ENCODE data around the gene SV2B. TPM values are rescaled to one million over a fixed set of nuclear protein-coding genes. Genes with fewer than 3 reads are reported as not detected.

SV2B gene
- polyA plus RNA-seq, 1 donor (not counting 4 experiments of a cell fraction or from before 2014, with no cell fraction given) = 0.04 TPM

DNA sequence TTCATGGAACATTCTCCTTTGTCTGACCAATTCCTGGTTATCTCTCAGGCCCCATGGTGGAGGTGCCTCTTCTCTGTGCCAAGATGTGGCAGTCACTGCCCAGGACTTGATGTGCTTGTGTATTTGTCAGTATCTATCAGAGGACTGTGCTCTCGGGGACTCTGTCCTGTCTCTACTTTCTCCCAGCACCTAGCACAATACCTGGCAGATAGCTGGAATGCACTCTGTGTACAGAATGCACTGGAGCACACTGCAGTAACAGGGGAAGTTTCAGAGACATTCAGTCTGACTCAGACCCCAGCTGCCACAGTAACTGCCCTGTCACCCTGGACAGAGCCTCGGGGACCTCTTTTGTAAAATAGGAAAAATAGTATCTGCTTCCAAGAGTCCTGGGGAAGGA is 34.6 kb upstream of the SV2B start:
- no peaks in the 10 kb centered on the region for H3K27me3 ChIP-seq (ENCODE audit: control insufficient read depth, extremely low read depth, insufficient read depth, low read length)
- H3K4me2 ChIP-seq (ENCODE audit: control insufficient read depth, extremely low read depth, insufficient read depth, low read depth, low read length) = no peak overlapping the region
- DNase-seq (ENCODE audit: low read depth, low spot score) = no peak
- dilution Hi-C loops (cut with MboI; ENCODE audit: extremely low pct_ligation_motif_present, low sequenced_read_pairs) = loop anchor here (25.0 kb wide), 1 partner anchor 197 kb away; no protein-coding TSS in a partner anchor
- no peaks in the 10 kb centered on the region for H4K20me1 ChIP-seq (ENCODE audit: control insufficient read depth, extremely low read depth, insufficient read depth, low read length)
- H3K27ac ChIP-seq (ENCODE audit: control insufficient read depth, insufficient read depth, low read length) = no peak overlapping the region
- H3K4me3 ChIP-seq (ENCODE audit: control insufficient read depth in 2 of 3, extremely low read depth in 1 of 3, insufficient read depth in 2 of 3, low read depth in 1 of 3, low read length in 3 of 3) = no peak overlapping the region
- no peak for FAIRE-seq
- no peaks in the 10 kb centered on the region for H3K36me3 ChIP-seq (ENCODE audit: control insufficient read depth in 2 of 2, extremely low read depth in 1 of 2, insufficient read depth in 2 of 2, low read length in 2 of 2)
- TF ChIP-seq, protein P1, sequence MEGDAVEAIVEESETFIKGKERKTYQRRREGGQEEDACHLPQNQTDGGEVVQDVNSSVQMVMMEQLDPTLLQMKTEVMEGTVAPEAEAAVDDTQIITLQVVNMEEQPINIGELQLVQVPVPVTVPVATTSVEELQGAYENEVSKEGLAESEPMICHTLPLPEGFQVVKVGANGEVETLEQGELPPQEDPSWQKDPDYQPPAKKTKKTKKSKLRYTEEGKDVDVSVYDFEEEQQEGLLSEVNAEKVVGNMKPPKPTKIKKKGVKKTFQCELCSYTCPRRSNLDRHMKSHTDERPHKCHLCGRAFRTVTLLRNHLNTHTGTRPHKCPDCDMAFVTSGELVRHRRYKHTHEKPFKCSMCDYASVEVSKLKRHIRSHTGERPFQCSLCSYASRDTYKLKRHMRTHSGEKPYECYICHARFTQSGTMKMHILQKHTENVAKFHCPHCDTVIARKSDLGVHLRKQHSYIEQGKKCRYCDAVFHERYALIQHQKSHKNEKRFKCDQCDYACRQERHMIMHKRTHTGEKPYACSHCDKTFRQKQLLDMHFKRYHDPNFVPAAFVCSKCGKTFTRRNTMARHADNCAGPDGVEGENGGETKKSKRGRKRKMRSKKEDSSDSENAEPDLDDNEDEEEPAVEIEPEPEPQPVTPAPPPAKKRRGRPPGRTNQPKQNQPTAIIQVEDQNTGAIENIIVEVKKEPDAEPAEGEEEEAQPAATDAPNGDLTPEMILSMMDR (optimal IDR thresholded peaks at IDR 0.05 in 1 of 3, IDR thresholded peaks at IDR 0.05 in 1 of 3, conservative IDR thresholded peaks at IDR 0.05 in 1 of 3; ENCODE audit: extremely low read depth in 1 of 3, insufficient read depth in 2 of 3, low read length in 3 of 3) = no peak
- no peak for TF ChIP-seq EZH2 (IDR thresholded peaks at IDR 0.05; ENCODE audit: low read length)
- H3K9me3 ChIP-seq (ENCODE audit: control insufficient read depth, low read depth, low read length) = no peaks in the 10 kb centered on the region
- H2AFZ ChIP-seq (ENCODE audit: control insufficient read depth, low read length) = no peak overlapping the region
- no peaks in the 10 kb centered on the region for H3K9me1 ChIP-seq (ENCODE audit: control insufficient read depth, extremely low read depth, insufficient read depth, low read length)
- H3K9ac ChIP-seq (ENCODE audit: control insufficient read depth, extremely low read depth, insufficient read depth, low read length) = no peak overlapping the region
- no peaks in the 10 kb centered on the region for H3K79me2 ChIP-seq (ENCODE audit: control insufficient read depth, insufficient read depth, low read length)
- peaks cover 3% of the 10 kb centered on the region for H3K4me1 ChIP-seq (ENCODE audit: control insufficient read depth, extremely low read depth, insufficient read depth, low read length)

DNA sequence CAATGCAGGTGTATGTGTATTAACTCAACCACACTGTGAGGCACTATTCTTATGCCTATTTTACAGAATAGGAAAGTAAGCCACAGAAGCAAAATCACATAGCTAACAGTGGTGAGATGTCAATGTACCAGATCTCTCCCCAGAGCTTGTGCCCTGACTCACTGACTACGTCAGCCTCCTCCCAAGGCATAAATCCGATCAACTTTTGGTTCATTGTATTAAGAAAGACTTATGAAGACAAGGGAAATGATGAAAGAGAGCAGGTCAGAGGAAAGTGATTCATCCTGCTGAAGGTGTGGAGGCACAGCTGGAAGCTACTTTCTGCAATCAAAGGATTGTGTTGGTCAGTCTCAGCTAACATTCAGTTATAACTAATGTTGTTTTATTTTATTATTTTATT is 33.0 kb upstream of the SV2B start:
- FAIRE-seq = no peak
- Histone ChIP-seq H3K79me2 (ENCODE audit: control insufficient read depth, insufficient read depth, low read length) (no peaks in the 10 kb centered on the region), H3K4me1 (ENCODE audit: control insufficient read depth, extremely low read depth, insufficient read depth, low read length) (peaks cover 3% of the 10 kb centered on the region), H3K4me2 (ENCODE audit: control insufficient read depth, extremely low read depth, insufficient read depth, low read depth, low read length) (no peak overlapping the region), H2AFZ (ENCODE audit: control insufficient read depth, low read length) (no peak overlapping the region), H3K9me1 (ENCODE audit: control insufficient read depth, extremely low read depth, insufficient read depth, low read length) (no peaks in the 10 kb centered on the region), H4K20me1 (ENCODE audit: control insufficient read depth, extremely low read depth, insufficient read depth, low read length) (no peaks in the 10 kb centered on the region), H3K27me3 (ENCODE audit: control insufficient read depth, extremely low read depth, insufficient read depth, low read length) (no peaks in the 10 kb centered on the region), H3K9ac (ENCODE audit: control insufficient read depth, extremely low read depth, insufficient read depth, low read length) (no peak overlapping the region), H3K27ac (ENCODE audit: control insufficient read depth, insufficient read depth, low read length) (no peak overlapping the region), H3K4me3 (ENCODE audit: control insufficient read depth in 2 of 3, extremely low read depth in 1 of 3, insufficient read depth in 2 of 3, low read depth in 1 of 3, low read length in 3 of 3) (no peak overlapping the region), H3K36me3 (ENCODE audit: control insufficient read depth in 2 of 2, extremely low read depth in 1 of 2, insufficient read depth in 2 of 2, low read length in 2 of 2) (no peaks in the 10 kb centered on the region), H3K9me3 (ENCODE audit: control insufficient read depth, low read depth, low read length) (no peaks in the 10 kb centered on the region)
- TF ChIP-seq EZH2 (IDR thresholded peaks at IDR 0.05; ENCODE audit: low read length) = no peak
- TF ChIP-seq, protein P1 (optimal IDR thresholded peaks at IDR 0.05 in 1 of 3, IDR thresholded peaks at IDR 0.05 in 1 of 3, conservative IDR thresholded peaks at IDR 0.05 in 1 of 3; ENCODE audit: extremely low read depth in 1 of 3, insufficient read depth in 2 of 3, low read length in 3 of 3) = no peak
- DNase-seq (ENCODE audit: low read depth, low spot score) = no peak
- dilution Hi-C loops (cut with MboI; ENCODE audit: extremely low pct_ligation_motif_present, low sequenced_read_pairs) = loop anchor here (25.0 kb wide), 1 partner anchor 195 kb away; no protein-coding TSS in a partner anchor
